ENCODE measurements around the gene C17orf107.

C17orf107 gene

DNA sequence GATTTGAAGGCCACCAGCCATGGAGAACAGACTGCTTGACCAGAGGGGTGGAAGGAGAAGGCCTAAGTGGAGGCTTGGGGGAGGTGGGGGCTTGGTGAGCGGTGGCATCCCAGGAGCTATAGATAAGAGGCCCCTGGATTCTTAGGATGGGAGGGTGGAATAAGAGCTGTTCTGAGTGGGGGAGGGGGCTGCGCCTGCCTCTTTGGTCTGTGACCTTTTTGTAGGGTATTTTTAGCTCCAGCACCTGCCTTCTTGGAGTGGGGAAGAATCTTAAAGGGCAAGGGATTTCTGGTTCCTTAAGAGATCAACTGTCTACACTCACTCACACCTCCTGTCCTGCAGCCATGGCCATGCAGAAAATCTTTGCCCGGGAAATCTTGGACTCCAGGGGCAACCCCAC is 52.1 kb downstream of the C17orf107 start:
- DNase-seq (ENCODE audit: extremely low spot score): no peak
- ChIA-PET POLR2A (interaction anchor here (0.9 to 4.4 kb wide), 3 partner anchors 11 to 19 kb away, joined by 3 to 34 read pairs (median 4); partner anchors contain the start of genes RNF167, SLC25A11 and SPAG7), CTCF (interaction anchor here (0.9 to 3.8 kb wide), 7 partner anchors 11 to 111 kb away, joined by 3 to 13 read pairs (median 11); partner anchors contain the start of genes CAMTA2 and SPAG7)
- TF ChIP-seq, protein P1, sequence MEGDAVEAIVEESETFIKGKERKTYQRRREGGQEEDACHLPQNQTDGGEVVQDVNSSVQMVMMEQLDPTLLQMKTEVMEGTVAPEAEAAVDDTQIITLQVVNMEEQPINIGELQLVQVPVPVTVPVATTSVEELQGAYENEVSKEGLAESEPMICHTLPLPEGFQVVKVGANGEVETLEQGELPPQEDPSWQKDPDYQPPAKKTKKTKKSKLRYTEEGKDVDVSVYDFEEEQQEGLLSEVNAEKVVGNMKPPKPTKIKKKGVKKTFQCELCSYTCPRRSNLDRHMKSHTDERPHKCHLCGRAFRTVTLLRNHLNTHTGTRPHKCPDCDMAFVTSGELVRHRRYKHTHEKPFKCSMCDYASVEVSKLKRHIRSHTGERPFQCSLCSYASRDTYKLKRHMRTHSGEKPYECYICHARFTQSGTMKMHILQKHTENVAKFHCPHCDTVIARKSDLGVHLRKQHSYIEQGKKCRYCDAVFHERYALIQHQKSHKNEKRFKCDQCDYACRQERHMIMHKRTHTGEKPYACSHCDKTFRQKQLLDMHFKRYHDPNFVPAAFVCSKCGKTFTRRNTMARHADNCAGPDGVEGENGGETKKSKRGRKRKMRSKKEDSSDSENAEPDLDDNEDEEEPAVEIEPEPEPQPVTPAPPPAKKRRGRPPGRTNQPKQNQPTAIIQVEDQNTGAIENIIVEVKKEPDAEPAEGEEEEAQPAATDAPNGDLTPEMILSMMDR (IDR thresholded peaks at IDR 0.05; ENCODE audit: control extremely low read depth, extremely low read depth, low read depth, missing control alignments): no peak

Data from GM10248 (cell line).